OCI-LY1 (cell line): ENCODE measurements around the gene PTPRCAP.

Experiments
- H2AFZ ChIP-seq: fragments of 200-600 bp; sonication (generic), shearing (Covaris generic); 2 replicates; pipeline ENCODE4 v1.6.0; 2014; ENCODE audit warnings: antibody characterized with exemption, mild to moderate bottlenecking, low read length
- H3F3A ChIP-seq: fragments of 200-600 bp; sonication (generic), shearing (Covaris generic); 2 replicates; pipeline ENCODE4 v1.6.0; 2014; ENCODE audit warnings: mild to moderate bottlenecking, antibody characterized with exemption, low read length, moderate library complexity; ENCODE audit not compliant: insufficient read depth
- H3K27ac ChIP-seq: fragments of 200-600 bp; sonication (generic); 2 replicates; pipeline ENCODE4 v1.5.1; 2014; ENCODE audit warnings: low read length, mixed run types, mild to moderate bottlenecking, low read depth; ENCODE audit not compliant: poor library complexity, severe bottlenecking
- H3K27me3 ChIP-seq: fragments of 200-600 bp; sonication (generic); 2 replicates; pipeline ENCODE4 v1.6.0; 2014; ENCODE audit warnings: antibody characterized with exemption, mild to moderate bottlenecking, low read length, moderate library complexity; ENCODE audit not compliant: insufficient read depth
- H3K36me3 ChIP-seq: fragments of 200-600 bp; sonication (generic); 2 replicates; pipeline ENCODE4 v1.6.1; 2014; ENCODE audit warnings: mild to moderate bottlenecking, antibody characterized with exemption, low read length, moderate library complexity, mixed read lengths; ENCODE audit not compliant: insufficient read depth
- H3K4me1 ChIP-seq: fragments of 200-600 bp; sonication (generic); 2 replicates; pipeline ENCODE4 v1.5.1; 2014; ENCODE audit warnings: mild to moderate bottlenecking, low read length, moderate library complexity; ENCODE audit not compliant: insufficient read depth, severe bottlenecking
- H3K4me2 ChIP-seq: fragments of 200-600 bp; sonication (generic), shearing (Covaris generic); 2 replicates; pipeline ENCODE4 v1.6.1; 2014; ENCODE audit warnings: low read length
- H3K4me3 ChIP-seq: fragments of 200-600 bp; sonication (generic); 2 replicates; pipeline ENCODE4 v1.5.1; 2014; ENCODE audit warnings: low read length, low read depth, mild to moderate bottlenecking, mixed read lengths; ENCODE audit not compliant: poor library complexity, severe bottlenecking
- H3K79me2 ChIP-seq: fragments of 200-600 bp; shearing (Covaris generic); 2 replicates; pipeline ENCODE4 v1.6.1; 2016; ENCODE audit warnings: mixed run types, low read length, mixed read lengths; ENCODE audit not compliant: insufficient read depth
- H3K9ac ChIP-seq: fragments of 200-600 bp; sonication (generic), shearing (Covaris generic); 2 replicates; pipeline ENCODE4 v1.6.1; 2014; ENCODE audit warnings: mild to moderate bottlenecking, low read length, mixed read lengths
- H3K9me2 ChIP-seq: fragments of 200-600 bp; sonication (generic), shearing (Covaris generic); 2 replicates; pipeline ENCODE4 v1.6.1; 2014; ENCODE audit warnings: low read depth, mild to moderate bottlenecking, low read length, mixed read lengths
- H3K9me3 ChIP-seq: fragments of 200-600 bp; shearing (Covaris generic); 2 replicates; pipeline ENCODE4 v1.6.1; 2014; ENCODE audit warnings: low read length, mixed read lengths
- H4K20me1 ChIP-seq: fragments of 200-600 bp; sonication (generic), shearing (Covaris generic); 2 replicates; pipeline ENCODE4 v1.6.0; 2016; ENCODE audit warnings: mild to moderate bottlenecking, low read length; ENCODE audit not compliant: insufficient read depth
- EZH2 ChIP-seq: fragments of 200-600 bp; sonication (generic), shearing (Covaris generic); IDR thresholded peaks from 2 replicates; pipeline ENCODE4 v1.8.0; 2017; ENCODE audit warnings: borderline replicate concordance, mixed run types, mild to moderate bottlenecking, antibody characterized with exemption, low read length, moderate library complexity, mixed read lengths
- TF ChIP-seq, protein P1 (sequence below): fragments of 200-600 bp; sonication (generic), shearing (Covaris generic); IDR thresholded peaks from 2 replicates; pipeline ENCODE4 v1.5.1; 2017; ENCODE audit warnings: mild to moderate bottlenecking, antibody characterized with exemption, low read length, moderate library complexity, mixed read lengths

The PTPRCAP gene

GRCh38 chr11:67453816-67454732 is 16.6 kb upstream of the PTPRCAP start:
- H3K9me2 ChIP-seq: no peaks in the 10 kb centered on the region
- no peaks in the 10 kb centered on the region for H3F3A ChIP-seq
- no peak overlapping the region for H3K4me3 ChIP-seq
- no peaks in the 10 kb centered on the region for H3K9me3 ChIP-seq
- no peaks in the 10 kb centered on the region for H3K27me3 ChIP-seq
- no peaks in the 10 kb centered on the region for H4K20me1 ChIP-seq
- H3K9ac ChIP-seq: no peak overlapping the region
- H3K36me3 ChIP-seq: no peaks in the 10 kb centered on the region
- TF ChIP-seq, protein P1, sequence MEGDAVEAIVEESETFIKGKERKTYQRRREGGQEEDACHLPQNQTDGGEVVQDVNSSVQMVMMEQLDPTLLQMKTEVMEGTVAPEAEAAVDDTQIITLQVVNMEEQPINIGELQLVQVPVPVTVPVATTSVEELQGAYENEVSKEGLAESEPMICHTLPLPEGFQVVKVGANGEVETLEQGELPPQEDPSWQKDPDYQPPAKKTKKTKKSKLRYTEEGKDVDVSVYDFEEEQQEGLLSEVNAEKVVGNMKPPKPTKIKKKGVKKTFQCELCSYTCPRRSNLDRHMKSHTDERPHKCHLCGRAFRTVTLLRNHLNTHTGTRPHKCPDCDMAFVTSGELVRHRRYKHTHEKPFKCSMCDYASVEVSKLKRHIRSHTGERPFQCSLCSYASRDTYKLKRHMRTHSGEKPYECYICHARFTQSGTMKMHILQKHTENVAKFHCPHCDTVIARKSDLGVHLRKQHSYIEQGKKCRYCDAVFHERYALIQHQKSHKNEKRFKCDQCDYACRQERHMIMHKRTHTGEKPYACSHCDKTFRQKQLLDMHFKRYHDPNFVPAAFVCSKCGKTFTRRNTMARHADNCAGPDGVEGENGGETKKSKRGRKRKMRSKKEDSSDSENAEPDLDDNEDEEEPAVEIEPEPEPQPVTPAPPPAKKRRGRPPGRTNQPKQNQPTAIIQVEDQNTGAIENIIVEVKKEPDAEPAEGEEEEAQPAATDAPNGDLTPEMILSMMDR: no peak
- TF ChIP-seq EZH2: no peak
- H3K4me1 ChIP-seq: peaks cover 28% of the 10 kb centered on the region
- no peaks in the 10 kb centered on the region for H3K79me2 ChIP-seq
- H3K4me2 ChIP-seq: no peak overlapping the region
- H2AFZ ChIP-seq: no peak overlapping the region
- H3K27ac ChIP-seq: no peak overlapping the region

DNA sequence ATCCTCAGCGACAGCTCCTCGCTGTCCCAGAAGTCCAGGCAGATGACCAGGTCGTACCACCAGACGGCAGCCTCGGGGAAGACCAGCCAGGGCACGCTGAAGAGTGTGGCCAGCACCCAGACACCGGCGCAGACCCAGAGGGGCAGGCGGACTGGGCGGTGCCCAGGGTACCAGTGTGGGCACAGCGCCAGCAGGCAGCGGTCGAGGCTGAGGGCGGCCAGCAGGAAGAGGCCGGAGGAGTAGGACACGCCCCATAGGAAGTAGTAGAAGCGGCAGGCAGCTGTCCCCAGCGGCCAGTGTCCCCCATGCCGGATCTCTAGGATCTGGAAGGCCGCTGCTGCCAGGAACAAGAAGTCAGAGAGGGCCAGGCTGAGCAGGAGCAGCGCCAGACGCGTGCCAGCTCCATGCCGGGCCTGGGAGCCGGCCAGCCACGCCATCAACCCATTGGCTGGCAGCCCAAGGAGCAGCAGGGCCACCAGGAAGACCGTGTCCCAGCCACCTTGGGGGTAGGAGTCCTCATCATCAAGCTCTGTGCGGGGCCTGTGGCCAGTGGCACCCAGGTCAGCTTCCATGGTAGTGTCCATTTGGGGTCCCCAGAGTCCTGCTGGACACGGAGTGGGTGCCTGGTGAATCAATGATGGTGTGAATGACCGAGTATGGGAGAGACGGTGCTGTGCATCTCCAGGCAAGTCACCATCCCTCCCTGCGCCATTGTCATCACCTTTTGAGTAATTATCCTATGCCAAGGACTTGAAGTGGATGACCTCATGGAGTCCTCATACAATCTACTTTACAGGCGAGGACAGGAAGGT is 14.9 kb upstream of the PTPRCAP start, which contains the start of gene GPR152:
GPR152 (minus strand) TSS at position 589 of the 812 bp plus-strand sequence; CDS start at position 584, 5 bp downstream.
- H3K9ac ChIP-seq: no peak within 1 kb of the TSS

GRCh38 chr11:67451658-67451976 is 14.1 kb upstream of the PTPRCAP start:
- Histone ChIP-seq H3K9me3 (no peaks in the 10 kb centered on the region), H3K9me2 (no peaks in the 10 kb centered on the region), H3K79me2 (no peaks in the 10 kb centered on the region), H3K9ac (no peak overlapping the region), H4K20me1 (no peaks in the 10 kb centered on the region), H3K36me3 (no peaks in the 10 kb centered on the region), H3K4me3 (no peak overlapping the region), H3K27me3 (no peaks in the 10 kb centered on the region), H3K27ac (no peak overlapping the region), H3K4me1 (peaks cover 31% of the 10 kb centered on the region), H3K4me2 (no peak overlapping the region), H2AFZ (no peak overlapping the region), H3F3A (no peaks in the 10 kb centered on the region)
- no peak for TF ChIP-seq EZH2
- TF ChIP-seq, protein P1: no peak

More for the DNA sequence above, 14.9 kb upstream of the PTPRCAP start, which contains the start of gene GPR152:
- H2AFZ ChIP-seq: no peak within 1 kb of the TSS
- H3K9me3 ChIP-seq: no peaks in the 10 kb centered on the region
- peaks cover 23% of the 10 kb centered on the region for H3K4me1 ChIP-seq
- H3K4me3 ChIP-seq: no peak within 1 kb of the TSS
- no peak within 1 kb of the TSS for H3K27ac ChIP-seq
- no peaks in the 10 kb centered on the region for H3K27me3 ChIP-seq
- no peaks in the 10 kb centered on the region for H3F3A ChIP-seq
- no peaks in the 10 kb centered on the region for H3K36me3 ChIP-seq
- H3K79me2 ChIP-seq: no peaks in the 10 kb centered on the region
- TF ChIP-seq, protein P1: no peak
- TF ChIP-seq EZH2: no peak
- H3K4me2 ChIP-seq: no peak within 1 kb of the TSS
- no peaks in the 10 kb centered on the region for H3K9me2 ChIP-seq
- no peaks in the 10 kb centered on the region for H4K20me1 ChIP-seq
